ENCODE results near the gene RCVRN.

The RCVRN gene

GRCh38 chr17:9875441-9875840, 29.6 kb downstream of the RCVRN start:
- Mint-ChIP-seq H3K4me3 (no peak overlapping the region), H3K27me3 (peaks cover 28% of the 10 kb centered on the region), H3K36me3 (ENCODE audit: low read depth) (no peaks in the 10 kb centered on the region), H3K9me3 (no peaks in the 10 kb centered on the region), H3K27ac (no peak overlapping the region), H3K4me1 (ENCODE audit: low read depth) (peaks cover 13% of the 10 kb centered on the region)
- intact Hi-C loops (cut with micrococcal nuclease) = no loop called here

GRCh38 chr17:9874722-9875121, 30.3 kb downstream of the RCVRN start:
- Mint-ChIP-seq H3K4me3 (no peak overlapping the region), H3K27ac (no peak overlapping the region), H3K4me1 (ENCODE audit: low read depth) (peaks cover 6% of the 10 kb centered on the region), H3K36me3 (ENCODE audit: low read depth) (no peaks in the 10 kb centered on the region), H3K27me3 (peaks cover 27% of the 10 kb centered on the region), H3K9me3 (no peaks in the 10 kb centered on the region)
- intact Hi-C loops (cut with micrococcal nuclease) = no loop called here

DNA sequence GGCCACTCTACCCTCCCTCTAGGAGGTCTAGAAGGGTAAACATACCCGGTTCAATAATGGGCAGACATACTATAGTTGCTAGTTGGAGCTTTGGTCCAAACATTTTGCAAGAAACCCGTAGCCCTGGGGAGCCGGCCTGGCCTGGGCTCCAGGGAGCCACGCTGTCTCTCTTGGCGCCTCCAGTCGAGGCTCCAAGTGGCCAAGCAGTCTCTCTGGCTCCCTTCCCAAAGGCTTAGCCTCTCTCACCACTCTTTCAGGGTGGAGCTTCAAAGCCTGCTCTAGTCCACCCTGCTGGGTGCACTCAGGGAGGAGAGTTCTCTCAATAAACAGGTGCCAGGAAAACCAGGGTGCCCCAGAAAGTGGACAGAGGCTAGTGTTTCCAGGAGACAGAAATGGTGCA, 32.2 kb downstream of the RCVRN start:
- Mint-ChIP-seq H3K27ac (no peak overlapping the region), H3K4me1 (ENCODE audit: low read depth) (no peaks in the 10 kb centered on the region), H3K27me3 (peaks cover 30% of the 10 kb centered on the region), H3K36me3 (ENCODE audit: low read depth) (no peaks in the 10 kb centered on the region), H3K9me3 (no peaks in the 10 kb centered on the region), H3K4me3 (no peak overlapping the region)
- intact Hi-C loops (cut with micrococcal nuclease) = no loop called here

GRCh38 chr17:9868552-9868951, 36.5 kb downstream of the RCVRN start:
- no peaks in the 10 kb centered on the region for H3K4me1 Mint-ChIP-seq (ENCODE audit: low read depth)
- H3K4me3 Mint-ChIP-seq = no peak overlapping the region
- intact Hi-C loops (cut with micrococcal nuclease) = no loop called here
- no peaks in the 10 kb centered on the region for H3K36me3 Mint-ChIP-seq (ENCODE audit: low read depth)
- peaks cover 12% of the 10 kb centered on the region for H3K27me3 Mint-ChIP-seq
- no peak overlapping the region for H3K27ac Mint-ChIP-seq
- no peaks in the 10 kb centered on the region for H3K9me3 Mint-ChIP-seq

DNA sequence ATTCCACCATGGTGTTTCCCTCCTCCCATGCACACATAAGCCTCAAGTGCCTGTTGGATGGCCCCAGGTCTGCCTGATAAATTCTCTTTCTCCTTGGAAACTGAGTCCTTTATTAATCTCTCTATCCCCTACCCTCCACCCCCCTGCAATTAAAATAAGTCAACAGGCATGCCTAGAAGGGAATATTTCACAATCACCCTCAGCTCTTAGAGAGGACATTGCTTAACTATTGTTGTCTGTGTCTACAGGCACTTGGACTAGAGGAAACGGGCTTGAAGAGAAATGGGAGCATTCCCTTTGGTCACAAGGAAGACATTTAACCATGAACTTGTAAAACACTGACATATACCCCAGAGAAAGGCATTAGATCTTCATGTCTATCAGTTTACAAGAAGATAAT, 39.5 kb downstream of the RCVRN start:
- Mint-ChIP-seq H3K4me1 (ENCODE audit: low read depth) (no peaks in the 10 kb centered on the region), H3K27me3 (peaks cover 12% of the 10 kb centered on the region), H3K9me3 (no peaks in the 10 kb centered on the region), H3K36me3 (ENCODE audit: low read depth) (no peaks in the 10 kb centered on the region), H3K4me3 (no peak overlapping the region), H3K27ac (no peak overlapping the region)
- intact Hi-C loops (cut with micrococcal nuclease) = no loop called here

- no peak overlapping the region for H3K27ac Mint-ChIP-seq
- H3K27me3 Mint-ChIP-seq = peaks cover 7% of the 10 kb centered on the region
- intact Hi-C loops (cut with micrococcal nuclease) = no loop called here
- H3K36me3 Mint-ChIP-seq (ENCODE audit: low read depth) = no peaks in the 10 kb centered on the region
- H3K4me3 Mint-ChIP-seq = no peak overlapping the region
- H3K9me3 Mint-ChIP-seq = peaks cover 7% of the 10 kb centered on the region
- no peaks in the 10 kb centered on the region for H3K4me1 Mint-ChIP-seq (ENCODE audit: low read depth)
These were observed 42.1 kb downstream of the RCVRN start for GRCh38 chr17:9862949-9863348.

DNA sequence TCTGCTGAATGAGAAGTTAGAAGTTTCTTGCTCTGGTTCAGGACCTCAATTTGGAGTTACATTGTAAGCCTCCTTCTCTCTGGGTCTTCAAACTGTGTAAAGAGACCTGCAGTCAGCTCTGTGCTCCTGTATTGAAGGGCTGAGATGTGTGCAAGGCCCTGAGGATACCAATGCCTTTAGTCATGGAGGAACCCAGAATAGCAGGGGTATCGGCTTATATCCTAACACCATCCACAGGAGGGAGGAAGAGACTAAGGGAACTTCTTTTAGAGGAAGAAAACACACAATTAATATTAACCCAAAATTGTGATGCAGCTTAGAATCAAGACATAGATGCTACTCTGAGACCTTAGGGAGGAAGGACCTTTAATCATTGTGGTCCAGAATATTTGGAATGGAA, 42.9 kb downstream of the RCVRN start:
- Mint-ChIP-seq H3K36me3 (ENCODE audit: low read depth) (no peaks in the 10 kb centered on the region), H3K9me3 (peaks cover 7% of the 10 kb centered on the region), H3K27me3 (peaks cover 7% of the 10 kb centered on the region), H3K27ac (no peak overlapping the region), H3K4me3 (no peak overlapping the region), H3K4me1 (ENCODE audit: low read depth) (no peaks in the 10 kb centered on the region)
- intact Hi-C loops (cut with micrococcal nuclease) = no loop called here

GRCh38 chr17:9860851-9861250, 44.2 kb downstream of the RCVRN start:
- intact Hi-C loops (cut with micrococcal nuclease) = no loop called here
- peaks cover 8% of the 10 kb centered on the region for H3K27me3 Mint-ChIP-seq
- H3K36me3 Mint-ChIP-seq (ENCODE audit: low read depth) = no peaks in the 10 kb centered on the region
- H3K27ac Mint-ChIP-seq = no peak overlapping the region
- H3K4me3 Mint-ChIP-seq = no peak overlapping the region
- H3K9me3 Mint-ChIP-seq = peaks cover 7% of the 10 kb centered on the region
- H3K4me1 Mint-ChIP-seq (ENCODE audit: low read depth) = no peaks in the 10 kb centered on the region

- H3K36me3 Mint-ChIP-seq (ENCODE audit: low read depth) = no peaks in the 10 kb centered on the region
- intact Hi-C loops (cut with micrococcal nuclease) = no loop called here
- no peak overlapping the region for H3K27ac Mint-ChIP-seq
- H3K9me3 Mint-ChIP-seq = peaks cover 7% of the 10 kb centered on the region
- H3K4me1 Mint-ChIP-seq (ENCODE audit: low read depth) = no peaks in the 10 kb centered on the region
- H3K4me3 Mint-ChIP-seq = no peak overlapping the region
- peaks cover 8% of the 10 kb centered on the region for H3K27me3 Mint-ChIP-seq
These were observed 45.3 kb downstream of the RCVRN start for GRCh38 chr17:9859781-9860180.

- peaks cover 7% of the 10 kb centered on the region for H3K9me3 Mint-ChIP-seq
- H3K27me3 Mint-ChIP-seq = peaks cover 3% of the 10 kb centered on the region
- H3K27ac Mint-ChIP-seq = no peak overlapping the region
- H3K36me3 Mint-ChIP-seq (ENCODE audit: low read depth) = no peaks in the 10 kb centered on the region
- no peaks in the 10 kb centered on the region for H3K4me1 Mint-ChIP-seq (ENCODE audit: low read depth)
- intact Hi-C loops (cut with micrococcal nuclease) = no loop called here
- H3K4me3 Mint-ChIP-seq = no peak overlapping the region
These were observed 50.0 kb downstream of the RCVRN start for GRCh38 chr17:9855036-9855435.

GRCh38 chr17:9854255-9854654, 50.8 kb downstream of the RCVRN start:
- Mint-ChIP-seq H3K27me3 (peaks cover 3% of the 10 kb centered on the region), H3K4me1 (ENCODE audit: low read depth) (no peaks in the 10 kb centered on the region), H3K36me3 (ENCODE audit: low read depth) (no peaks in the 10 kb centered on the region), H3K4me3 (no peak overlapping the region), H3K27ac (no peak overlapping the region), H3K9me3 (peaks cover 7% of the 10 kb centered on the region)
- intact Hi-C loops (cut with micrococcal nuclease) = no loop called here

GRCh38 chr17:9850151-9850550, 54.9 kb downstream of the RCVRN start:
- Mint-ChIP-seq H3K4me1 (ENCODE audit: low read depth) (no peaks in the 10 kb centered on the region), H3K27ac (no peak overlapping the region), H3K27me3 (peaks cover 2% of the 10 kb centered on the region), H3K36me3 (ENCODE audit: low read depth) (no peaks in the 10 kb centered on the region), H3K9me3 (no peaks in the 10 kb centered on the region), H3K4me3 (no peak overlapping the region)
- intact Hi-C loops (cut with micrococcal nuclease) = no loop called here
